SJCRH30 (cell line): ENCODE data around the gene SNAPC2. TPM values are rescaled to one million over a fixed set of nuclear protein-coding genes. Genes with fewer than 3 reads are reported as not detected.
"Not testable (repeated sequence)": the region's sequence is repeated elsewhere in the genome, so short reads cannot be mapped to it uniquely, and the experiment has no call there.

ENCODE experiments used
- DNase-seq, 2 experiments: peaks; one replicate each; pipeline ENCODE4 v3.0.0-alpha.2; 2015 to 2020
- H3K27ac ChIP-seq: fragments of 250-450 bp; sonication (Bioruptor Pico); 2 replicates; pipeline ENCODE4 v1.5.1; 2020; ENCODE audit warnings: mild to moderate bottlenecking, moderate library complexity
- H3K27me3 ChIP-seq: fragments of 250-450 bp; sonication (Bioruptor Pico); 2 replicates; pipeline ENCODE4 v1.5.1; 2020; ENCODE audit warnings: mild to moderate bottlenecking, moderate library complexity
- H3K36me3 ChIP-seq: fragments of 250-450 bp; sonication (Bioruptor Pico); 2 replicates; pipeline ENCODE4 v1.5.1; 2020; ENCODE audit warnings: mild to moderate bottlenecking, moderate library complexity
- H3K4me1 ChIP-seq: fragments of 250-450 bp; sonication (Bioruptor Pico); 2 replicates; pipeline ENCODE4 v1.5.1; 2020; ENCODE audit warnings: mild to moderate bottlenecking, moderate library complexity
- H3K4me3 ChIP-seq: fragments of 250-450 bp; sonication (Bioruptor Pico); 2 replicates; pipeline ENCODE4 v1.5.1; 2020; ENCODE audit warnings: mild to moderate bottlenecking, moderate library complexity
- H3K9me3 ChIP-seq: fragments of 250-450 bp; sonication (Bioruptor Pico); replicated peaks from 2 replicates; pipeline ENCODE4 v1.5.1; 2020; ENCODE audit warnings: mild to moderate bottlenecking, moderate library complexity
- total RNA-seq: library from RNA; depleted of rRNA; stranded (reverse); fragments of >200 nt; shearing (Covaris generic); gene quantifications from 2 replicates; pipeline ENCODE4 v1.2.3, GENCODE V29; 2014

The SNAPC2 gene
- total RNA-seq, 1 experiment from 2014 or later: 15.8 TPM

GRCh38 chr19:7881910-7882309 lies 38.2 kb upstream of the SNAPC2 start:
- no peaks in the 10 kb centered on the region for H3K9me3 ChIP-seq
- H3K4me3 ChIP-seq: no peak overlapping the region
- peaks cover 11% of the 10 kb centered on the region; the same call in 1 of the 2 replicates for H3K4me1 ChIP-seq
- H3K27me3 ChIP-seq: no peaks in the 10 kb centered on the region
- no peak for DNase-seq
- H3K36me3 ChIP-seq: no peaks in the 10 kb centered on the region
- no peak overlapping the region for H3K27ac ChIP-seq

GRCh38 chr19:7883105-7883504 lies 37.0 kb upstream of the SNAPC2 start:
- peaks cover 11% of the 10 kb centered on the region; the same call in 1 of the 2 replicates for H3K4me1 ChIP-seq
- no peak overlapping the region for H3K4me3 ChIP-seq
- no peaks in the 10 kb centered on the region for H3K9me3 ChIP-seq
- H3K27me3 ChIP-seq: no peaks in the 10 kb centered on the region
- H3K27ac ChIP-seq: no peak overlapping the region
- no peak for DNase-seq
- H3K36me3 ChIP-seq: no peaks in the 10 kb centered on the region

- H3K4me3 ChIP-seq: no peak overlapping the region
- no peak for DNase-seq
- no peaks in the 10 kb centered on the region for H3K36me3 ChIP-seq
- H3K4me1 ChIP-seq: peaks cover 8% of the 10 kb centered on the region; the same call in 1 of the 2 replicates
- no peaks in the 10 kb centered on the region for H3K9me3 ChIP-seq
- H3K27me3 ChIP-seq: no peaks in the 10 kb centered on the region
- no peak overlapping the region for H3K27ac ChIP-seq
These were observed 36.2 kb upstream of the SNAPC2 start for GRCh38 chr19:7883796-7884570.

- DNase-seq: peak in 1 of 2 experiments; percentile 51
- Histone ChIP-seq H3K4me1 (no peaks in the 10 kb centered on the region), H3K9me3 (no peaks in the 10 kb centered on the region), H3K27me3 (no peaks in the 10 kb centered on the region), H3K4me3 (no peak overlapping the region), H3K36me3 (no peaks in the 10 kb centered on the region), H3K27ac (no peak overlapping the region)
These were observed 34.3 kb upstream of the SNAPC2 start for GRCh38 chr19:7885818-7886217.

GRCh38 chr19:7887408-7888144 lies 32.6 kb upstream of the SNAPC2 start:
- Histone ChIP-seq H3K9me3 (no peaks in the 10 kb centered on the region), H3K4me1 (no peaks in the 10 kb centered on the region), H3K4me3 (no peak overlapping the region), H3K27me3 (no peaks in the 10 kb centered on the region), H3K27ac (no peak overlapping the region), H3K36me3 (no peaks in the 10 kb centered on the region)
- no peak for DNase-seq

GRCh38 chr19:7888145-7888825 lies 31.9 kb upstream of the SNAPC2 start, which contains the start of gene LRRC8E:
Gene LRRC8E (plus strand): TSS chr19:7888510. CDS start chr19:7895604, 7,094 bp downstream.
- no peaks in the 10 kb centered on the region for H3K4me1 ChIP-seq
- no peak within 1 kb of the TSS for H3K27ac ChIP-seq
- DNase-seq: no peak
- no peak within 1 kb of the TSS for H3K4me3 ChIP-seq
- no peaks in the 10 kb centered on the region for H3K27me3 ChIP-seq
- no peaks in the 10 kb centered on the region for H3K36me3 ChIP-seq
- H3K9me3 ChIP-seq: no peaks in the 10 kb centered on the region

- no peaks in the 10 kb centered on the region for H3K27me3 ChIP-seq
- H3K4me3 ChIP-seq: no peak overlapping the region
- no peaks in the 10 kb centered on the region for H3K36me3 ChIP-seq
- no peak for DNase-seq
- H3K4me1 ChIP-seq: no peaks in the 10 kb centered on the region
- no peaks in the 10 kb centered on the region for H3K9me3 ChIP-seq
- no peak overlapping the region for H3K27ac ChIP-seq
These were observed 31.3 kb upstream of the SNAPC2 start for GRCh38 chr19:7888826-7889217.

- H3K27ac ChIP-seq, DNase-seq, H3K36me3 ChIP-seq, H3K4me3 ChIP-seq, H3K9me3 ChIP-seq, H3K27me3 ChIP-seq, H3K4me1 ChIP-seq: not testable (repeated sequence)
These were observed 26.6 kb upstream of the SNAPC2 start for GRCh38 chr19:7893362-7894101.

- no peaks in the 10 kb centered on the region for H3K27me3 ChIP-seq
- H3K9me3 ChIP-seq: no peaks in the 10 kb centered on the region
- H3K27ac ChIP-seq: no peak overlapping the region
- no peaks in the 10 kb centered on the region for H3K36me3 ChIP-seq
- peak; percentile 31 for DNase-seq
- no peaks in the 10 kb centered on the region for H3K4me1 ChIP-seq
- no peak overlapping the region for H3K4me3 ChIP-seq
These were observed 25.4 kb upstream of the SNAPC2 start for GRCh38 chr19:7894612-7895309.

GRCh38 chr19:7895565-7895964 lies 24.6 kb upstream of the SNAPC2 start:
- no peak for DNase-seq
- no peaks in the 10 kb centered on the region for H3K9me3 ChIP-seq
- no peak overlapping the region for H3K27ac ChIP-seq
- H3K4me1 ChIP-seq: no peaks in the 10 kb centered on the region
- no peaks in the 10 kb centered on the region for H3K27me3 ChIP-seq
- H3K36me3 ChIP-seq: no peaks in the 10 kb centered on the region
- H3K4me3 ChIP-seq: no peak overlapping the region

- H3K4me1 ChIP-seq: no peaks in the 10 kb centered on the region
- H3K9me3 ChIP-seq: no peaks in the 10 kb centered on the region
- H3K36me3 ChIP-seq: no peaks in the 10 kb centered on the region
- H3K4me3 ChIP-seq: no peak overlapping the region
- DNase-seq: no peak
- H3K27ac ChIP-seq: no peak overlapping the region
- H3K27me3 ChIP-seq: no peaks in the 10 kb centered on the region
These were observed 22.8 kb upstream of the SNAPC2 start for GRCh38 chr19:7897292-7897691.

- Histone ChIP-seq H3K4me3 (no peak overlapping the region), H3K36me3 (no peaks in the 10 kb centered on the region), H3K27me3 (no peaks in the 10 kb centered on the region), H3K9me3 (no peaks in the 10 kb centered on the region), H3K27ac (no peak overlapping the region), H3K4me1 (no peaks in the 10 kb centered on the region; the same call in 1 of the 2 replicates)
- DNase-seq: no peak
These were observed 21.2 kb upstream of the SNAPC2 start for GRCh38 chr19:7898967-7899366.

- no peak for DNase-seq
- no peaks in the 10 kb centered on the region; the same call in 1 of the 2 replicates for H3K4me1 ChIP-seq
- H3K36me3 ChIP-seq: no peaks in the 10 kb centered on the region
- H3K27me3 ChIP-seq: no peaks in the 10 kb centered on the region
- H3K9me3 ChIP-seq: no peaks in the 10 kb centered on the region
- no peak overlapping the region for H3K27ac ChIP-seq
- H3K4me3 ChIP-seq: no peak overlapping the region
These were observed 20.3 kb upstream of the SNAPC2 start for GRCh38 chr19:7899751-7900378.
